HG03025 (cell line): Measurements from ENCODE around the gene GRSF1.
"Not testable (repeated sequence)": the region's sequence is repeated elsewhere in the genome, so short reads cannot be mapped to it uniquely, and the experiment has no call there.

Experiments used
- ATAC-seq: cut with Tn5 transposase; IDR thresholded peaks from one replicate; pipeline ENCODE4 v1.9.1; 2021; ENCODE audit warnings: mild to moderate bottlenecking, moderate library complexity; ENCODE audit not compliant: unreplicated experiment, low FRiP score

The GRSF1 gene

DNA sequence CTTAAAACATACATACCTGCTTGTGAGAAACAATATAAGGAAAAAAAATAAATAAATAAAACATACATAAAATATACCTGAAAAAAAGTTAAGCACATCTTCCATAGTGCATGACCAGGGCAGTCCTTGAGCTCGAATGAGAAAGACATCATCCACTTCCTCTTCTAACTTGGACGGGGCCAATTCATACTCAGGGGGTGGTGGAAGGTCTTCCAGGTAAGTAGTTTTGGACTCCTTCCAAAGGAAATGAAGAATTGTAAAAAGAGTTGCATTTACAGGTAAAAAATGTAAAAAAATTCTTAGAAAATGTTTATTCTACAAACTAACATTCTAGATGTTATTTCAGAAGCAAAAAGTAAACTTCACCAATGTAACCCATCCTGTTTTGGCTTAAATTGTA, 3.6 kb downstream of the GRSF1 start:
- no peak for ATAC-seq

- no peak for ATAC-seq
Observed at GRCh38 chr4:70833675-70834074, 6.0 kb downstream of the GRSF1 start.

GRCh38 chr4:70831293-70831692, 8.4 kb downstream of the GRSF1 start:
- no peak for ATAC-seq

DNA sequence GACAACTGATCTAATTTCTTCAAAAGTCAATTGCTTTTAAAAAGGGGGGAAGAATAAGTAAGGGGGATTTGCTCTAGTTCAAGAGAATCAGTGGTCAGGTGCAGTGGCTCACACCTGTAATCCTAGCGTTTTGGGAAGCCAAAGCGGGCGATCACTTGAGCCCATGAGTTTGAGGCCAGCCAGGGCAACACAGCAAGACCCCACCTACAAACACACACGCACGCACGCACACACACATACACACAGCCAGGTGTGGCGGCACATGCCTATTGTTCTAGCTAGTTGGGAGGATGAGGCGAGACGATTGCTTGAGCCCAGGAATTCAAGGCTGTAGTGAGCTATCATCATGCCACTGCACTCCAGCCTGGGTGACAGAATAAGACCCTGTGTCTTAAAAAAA, 9.6 kb downstream of the GRSF1 start:
- ATAC-seq: no peak

DNA sequence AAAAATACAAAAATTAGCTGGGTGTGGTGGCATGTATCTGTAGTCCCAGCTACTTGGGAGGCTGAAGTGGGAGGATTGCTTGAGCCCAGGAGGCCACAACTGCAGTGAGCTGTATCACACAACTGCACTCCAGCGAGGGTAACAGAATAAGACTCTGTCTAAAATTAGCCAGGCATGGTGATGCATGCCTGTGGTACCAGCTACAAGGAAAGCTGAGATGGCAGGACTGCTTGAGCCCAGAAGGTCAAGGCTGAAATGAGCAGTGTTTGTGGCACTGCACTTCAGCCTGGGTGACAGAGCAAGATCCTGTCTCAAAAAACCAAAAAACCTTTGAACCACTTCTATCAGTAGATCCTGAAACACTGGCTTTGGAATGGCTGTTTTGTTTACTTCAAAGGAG, 10.2 kb downstream of the GRSF1 start:
- no peak for ATAC-seq

- no peak for ATAC-seq
Observed at GRCh38 chr4:70829015-70829414, 10.7 kb downstream of the GRSF1 start.

DNA sequence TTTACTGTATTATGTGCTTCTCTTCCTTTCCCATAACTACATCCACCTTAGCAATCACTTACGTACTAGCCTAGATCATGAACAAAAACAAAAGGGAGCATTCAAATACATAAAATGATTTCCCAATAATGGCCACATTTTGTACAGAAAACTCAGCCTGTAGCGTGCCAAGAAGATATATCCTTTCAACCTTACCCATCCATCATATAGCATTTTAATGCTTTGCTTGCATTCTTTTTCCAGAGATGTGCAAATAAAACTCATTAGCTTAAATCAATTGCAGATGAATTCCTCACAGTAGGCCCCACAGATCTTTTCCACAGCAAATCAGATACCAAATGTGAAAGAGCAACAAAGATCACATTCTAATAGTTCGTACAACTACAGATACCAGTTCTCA, 20.8 kb downstream of the GRSF1 start:
- ATAC-seq: no peak

DNA sequence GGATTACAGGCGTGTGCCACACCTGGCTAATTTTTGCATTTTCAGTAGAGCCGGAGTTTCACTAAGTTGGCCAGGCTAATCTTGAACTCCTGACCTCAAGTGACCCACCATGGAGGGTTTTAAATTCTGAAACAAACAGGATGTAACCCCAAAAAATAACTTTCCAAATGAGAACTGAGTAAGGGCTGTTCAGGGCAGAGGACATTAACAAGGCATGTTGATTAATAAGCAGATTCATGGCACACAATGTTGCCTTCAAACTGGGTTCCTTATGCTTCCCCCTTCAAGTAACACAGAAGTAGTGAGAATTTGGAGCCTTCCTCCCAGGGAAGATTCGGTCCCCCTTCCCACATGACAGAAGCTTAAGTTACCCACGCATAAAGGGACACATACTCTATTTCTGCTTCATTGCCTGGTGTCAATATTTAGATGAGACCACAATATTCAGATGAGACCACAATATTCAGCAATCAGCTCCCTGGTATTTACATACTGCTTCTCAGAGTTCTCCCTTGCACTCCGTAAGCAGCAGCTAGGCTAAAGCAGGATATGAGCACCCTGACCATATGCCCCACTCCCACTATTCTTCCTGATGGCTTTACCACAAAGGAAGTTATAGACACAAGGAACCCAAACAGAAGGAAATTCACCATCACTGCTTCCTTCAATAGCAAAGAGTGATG, 21.4 kb downstream of the GRSF1 start:
- no peak for ATAC-seq

DNA sequence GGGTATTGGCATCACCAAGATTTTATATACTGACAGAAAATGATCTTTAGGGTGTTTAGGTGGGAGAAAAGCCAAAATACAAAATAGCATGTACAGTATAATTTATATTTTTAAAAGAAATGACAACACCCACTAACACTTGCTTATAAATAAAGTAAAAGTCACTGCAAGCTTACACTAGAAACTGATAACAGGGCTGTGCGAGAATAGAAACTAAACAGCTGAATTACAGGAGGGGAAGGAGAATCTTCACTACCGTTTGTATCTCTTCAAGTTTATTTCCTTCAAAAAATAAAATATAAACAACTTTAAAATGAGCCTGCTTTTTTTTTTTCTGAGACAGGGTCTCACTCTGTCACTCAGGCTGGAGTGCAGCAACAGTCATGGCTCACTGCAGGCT, 22.8 kb downstream of the GRSF1 start:
- ATAC-seq: no peak

GRCh38 chr4:70815370-70815769, 24.3 kb downstream of the GRSF1 start:
- no peak for ATAC-seq

DNA sequence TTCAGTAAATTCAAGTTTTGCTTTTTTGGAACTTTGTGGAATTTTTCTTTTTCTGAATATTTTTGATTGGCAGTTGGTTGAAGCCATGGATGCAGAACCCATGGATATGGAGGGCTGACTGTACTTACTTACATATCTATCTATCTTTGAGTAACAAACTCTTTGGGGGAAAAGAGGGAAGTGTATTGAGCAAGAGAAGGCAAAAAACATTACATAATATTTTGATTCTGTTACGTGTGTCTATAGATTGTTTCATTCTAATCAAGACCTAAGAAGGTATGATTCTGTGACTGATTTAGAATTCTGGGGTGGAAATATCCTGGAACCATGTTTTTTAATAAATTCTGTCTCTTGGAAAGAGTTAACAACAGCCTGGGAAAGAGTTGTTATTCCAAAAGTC, 31.5 kb downstream of the GRSF1 start:
- ATAC-seq: no peak

DNA sequence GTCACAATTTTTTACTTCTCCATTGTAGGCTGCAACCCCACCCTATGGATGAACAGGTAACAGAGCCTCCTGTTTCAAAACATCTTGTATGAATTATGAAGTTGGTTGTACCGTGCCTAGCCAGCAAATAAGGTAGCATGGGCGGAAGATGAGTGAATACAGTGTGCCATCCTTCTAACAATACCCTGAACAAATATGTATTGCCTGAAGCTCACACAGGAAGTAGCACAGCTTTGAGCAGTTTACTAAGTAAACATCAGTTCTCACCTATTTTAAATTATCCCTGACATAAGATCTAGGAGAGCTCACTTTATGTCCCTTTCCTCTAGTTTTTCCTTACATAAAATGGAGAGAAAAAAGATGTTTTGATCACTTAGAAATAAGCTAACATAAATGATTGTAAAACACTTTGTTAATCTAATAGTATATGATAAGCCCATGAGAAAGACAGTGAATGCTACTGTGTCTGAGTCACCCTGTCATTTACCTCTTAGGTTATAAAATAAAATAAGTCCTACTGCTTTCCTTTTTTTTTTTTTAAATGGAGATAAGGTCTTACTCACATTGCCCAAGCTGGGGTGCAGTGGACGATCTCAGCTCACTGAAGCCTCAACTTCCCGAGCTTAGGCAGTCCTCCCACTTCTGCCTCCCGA, 36.6 kb downstream of the GRSF1 start:
- no peak for ATAC-seq

DNA sequence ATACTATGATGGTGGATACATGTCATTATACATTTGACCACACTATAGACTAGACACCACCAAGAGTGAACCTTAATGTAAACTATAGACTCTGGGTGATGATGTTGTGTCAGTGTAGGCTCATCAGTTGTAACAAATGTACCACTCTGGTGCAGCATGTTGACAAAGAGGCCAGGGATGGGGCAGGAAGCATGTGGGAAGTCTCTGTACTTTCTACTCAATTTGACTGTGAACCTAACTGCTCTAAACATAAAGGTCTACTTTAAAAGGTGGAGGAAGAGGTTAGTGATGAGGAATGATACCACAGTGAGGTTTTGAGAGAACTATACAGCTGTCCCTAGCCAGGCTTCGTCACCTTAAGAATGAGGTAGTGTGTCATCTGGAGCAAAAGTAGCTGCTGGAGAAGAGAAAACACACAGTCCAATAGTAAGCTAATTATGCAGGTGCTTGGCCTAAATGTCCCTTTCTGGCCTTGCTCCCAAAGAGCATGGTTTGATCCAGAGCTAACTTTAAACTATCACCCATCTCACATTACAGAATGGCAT, 38.4 kb downstream of the GRSF1 start:
- peak; percentile 88 for ATAC-seq

- no peak for ATAC-seq
Observed at GRCh38 chr4:70793626-70794025, 46.1 kb downstream of the GRSF1 start.

DNA sequence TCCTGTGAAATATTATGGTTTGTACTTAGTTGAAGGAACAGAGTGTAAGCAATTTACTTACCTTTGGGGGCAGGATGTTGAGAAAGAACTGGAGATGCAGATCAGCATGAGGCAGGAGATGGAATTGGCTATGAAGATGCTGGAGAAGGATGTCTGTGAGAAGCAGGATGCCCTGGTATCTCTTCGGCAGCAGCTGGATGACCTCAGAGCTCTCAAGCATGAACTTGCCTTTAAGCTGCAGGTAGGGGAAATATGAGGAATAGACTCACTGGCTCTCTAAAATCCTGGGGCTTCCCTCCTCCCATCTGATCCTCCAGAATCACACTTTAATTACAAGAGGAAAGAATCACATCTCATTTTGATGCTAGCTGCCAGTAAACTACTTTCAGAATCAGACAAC, 51.0 kb downstream of the GRSF1 start:
- ATAC-seq: no peak

DNA sequence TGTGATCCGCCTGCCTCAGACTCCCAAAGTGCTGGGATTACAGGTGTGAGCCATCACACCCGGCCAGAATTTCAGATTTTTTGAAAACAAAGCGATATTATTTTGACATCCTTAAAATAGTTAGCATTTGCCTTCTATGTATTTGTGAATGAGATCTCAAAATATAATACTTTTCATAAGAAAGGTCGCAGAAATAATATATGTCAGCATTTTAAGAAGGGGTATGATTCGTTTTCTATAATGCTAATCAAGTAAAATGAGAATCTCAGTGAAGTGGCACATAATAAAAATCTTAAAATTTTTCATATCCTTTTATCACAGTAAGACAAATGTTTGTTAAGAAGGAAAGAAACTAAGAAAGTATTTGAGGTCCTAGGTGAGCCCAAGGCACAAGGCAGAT, 52.2 kb downstream of the GRSF1 start:
- no peak for ATAC-seq

DNA sequence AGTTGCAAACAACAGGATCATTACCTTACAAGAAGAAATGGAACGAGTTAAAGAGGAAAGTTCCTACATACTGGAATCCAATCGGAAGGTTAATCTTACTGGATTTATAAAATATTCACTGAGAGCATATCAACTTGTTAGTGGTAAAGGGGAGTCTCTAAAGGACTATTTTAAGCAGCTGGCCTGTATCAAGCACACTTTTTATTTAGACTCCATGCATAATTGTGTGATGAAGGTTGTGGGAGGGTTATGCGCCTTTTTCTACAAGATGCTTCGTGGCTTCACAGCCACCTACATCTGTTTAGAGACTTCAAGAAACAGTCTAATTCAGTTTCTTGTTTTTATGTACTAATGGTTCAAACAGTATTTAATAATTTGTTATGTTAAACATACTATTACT, 56.6 kb downstream of the GRSF1 start:
- ATAC-seq: no peak

- ATAC-seq: no peak
Observed at GRCh38 chr4:70778888-70779422, 60.7 kb downstream of the GRSF1 start.

DNA sequence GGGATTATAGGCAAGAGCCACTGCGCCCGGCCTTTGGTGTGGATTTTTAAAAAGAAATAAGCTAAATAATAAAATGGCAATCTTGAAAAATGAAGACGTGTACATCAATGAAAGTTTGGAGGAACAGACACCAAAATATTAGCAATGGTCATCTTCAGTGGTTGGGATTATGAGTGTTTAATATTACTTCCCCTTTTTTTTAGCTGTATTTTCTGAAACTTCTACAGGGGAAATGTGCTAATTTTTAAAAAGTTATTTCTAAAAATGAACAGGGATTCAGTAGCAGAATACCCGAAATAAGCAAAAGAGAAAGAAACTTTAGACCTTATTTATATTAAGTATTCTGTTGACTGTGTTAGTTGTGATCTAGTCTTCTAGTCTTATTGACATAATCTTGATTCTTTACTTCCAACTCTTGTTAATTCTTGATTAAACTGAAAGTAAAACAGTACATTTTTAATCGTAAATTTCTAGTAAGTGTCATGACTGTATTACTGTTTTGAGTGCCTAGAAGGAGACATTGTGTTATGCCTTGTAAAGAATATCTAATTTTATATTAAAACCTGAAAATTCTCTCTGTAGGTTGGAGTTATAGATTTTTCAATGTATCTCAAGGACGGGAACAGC, 66.6 kb downstream of the GRSF1 start:
- ATAC-seq: no peak

- not testable (repeated sequence) for ATAC-seq
Observed at GRCh38 chr4:70769396-70769795, 70.3 kb downstream of the GRSF1 start.

GRCh38 chr4:70768301-70768948, 71.3 kb downstream of the GRSF1 start:
- no peak for ATAC-seq
